Measurements from ENCODE around the gene CYB561D1. TPM values are rescaled to one million over a fixed set of nuclear protein-coding genes. Genes with fewer than 3 reads are reported as not detected.

Gene CYB561D1
- total RNA-seq, 1 donor from 2014 or later, result 7.8 TPM

DNA sequence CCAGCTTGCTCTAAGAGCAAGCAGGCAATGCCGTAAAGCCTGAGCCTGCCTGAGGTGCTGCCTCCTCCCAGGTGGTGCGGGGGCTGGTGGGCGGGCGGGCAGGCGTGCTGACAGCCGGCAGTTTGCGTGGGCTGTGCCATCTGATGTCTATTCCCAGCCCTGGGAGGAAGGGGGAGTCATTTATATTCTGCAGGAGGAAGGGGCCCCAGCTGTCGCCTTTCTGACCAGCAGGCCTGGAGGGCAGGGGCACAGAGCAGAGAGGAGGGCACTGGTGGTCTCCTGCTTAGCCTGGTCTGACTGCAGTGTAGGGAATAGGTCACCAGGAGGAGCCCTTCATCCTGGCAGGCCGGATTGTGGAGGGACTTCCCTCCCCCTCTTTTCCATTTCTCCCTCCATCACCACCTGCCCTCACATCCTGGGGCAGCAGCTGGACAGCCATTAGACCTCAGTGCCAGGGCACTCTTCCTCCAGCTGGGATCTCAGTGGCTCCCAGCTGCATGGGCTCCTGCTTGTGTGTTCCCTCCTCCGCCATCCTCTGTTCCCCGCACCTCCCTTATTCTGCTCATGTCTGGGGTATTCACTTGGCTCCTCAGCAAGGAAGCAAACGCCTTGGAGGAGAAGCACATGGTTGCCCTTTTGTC, 4.4 kb downstream of the CYB561D1 start:
- TF ChIP-seq, protein P1, sequence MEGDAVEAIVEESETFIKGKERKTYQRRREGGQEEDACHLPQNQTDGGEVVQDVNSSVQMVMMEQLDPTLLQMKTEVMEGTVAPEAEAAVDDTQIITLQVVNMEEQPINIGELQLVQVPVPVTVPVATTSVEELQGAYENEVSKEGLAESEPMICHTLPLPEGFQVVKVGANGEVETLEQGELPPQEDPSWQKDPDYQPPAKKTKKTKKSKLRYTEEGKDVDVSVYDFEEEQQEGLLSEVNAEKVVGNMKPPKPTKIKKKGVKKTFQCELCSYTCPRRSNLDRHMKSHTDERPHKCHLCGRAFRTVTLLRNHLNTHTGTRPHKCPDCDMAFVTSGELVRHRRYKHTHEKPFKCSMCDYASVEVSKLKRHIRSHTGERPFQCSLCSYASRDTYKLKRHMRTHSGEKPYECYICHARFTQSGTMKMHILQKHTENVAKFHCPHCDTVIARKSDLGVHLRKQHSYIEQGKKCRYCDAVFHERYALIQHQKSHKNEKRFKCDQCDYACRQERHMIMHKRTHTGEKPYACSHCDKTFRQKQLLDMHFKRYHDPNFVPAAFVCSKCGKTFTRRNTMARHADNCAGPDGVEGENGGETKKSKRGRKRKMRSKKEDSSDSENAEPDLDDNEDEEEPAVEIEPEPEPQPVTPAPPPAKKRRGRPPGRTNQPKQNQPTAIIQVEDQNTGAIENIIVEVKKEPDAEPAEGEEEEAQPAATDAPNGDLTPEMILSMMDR (conservative IDR thresholded peaks at IDR 0.05), result peak; percentile 68
- Mint-ChIP-seq H3K9me3 (no peaks in the 10 kb centered on the region), H3K27me3 (ENCODE audit: low read depth) (no peaks in the 10 kb centered on the region), H3K27ac (ENCODE audit: unreplicated experiment) (no peak overlapping the region), H3K4me3 (peak overlapping the region; percentile 66), H3K4me1 (peaks cover 20% of the 10 kb centered on the region), H3K36me3 (ENCODE audit: low read depth) (peaks cover 3% of the 10 kb centered on the region)
- peak; percentile 71 for DNase-seq (ENCODE audit: low read depth, low spot score)

DNA sequence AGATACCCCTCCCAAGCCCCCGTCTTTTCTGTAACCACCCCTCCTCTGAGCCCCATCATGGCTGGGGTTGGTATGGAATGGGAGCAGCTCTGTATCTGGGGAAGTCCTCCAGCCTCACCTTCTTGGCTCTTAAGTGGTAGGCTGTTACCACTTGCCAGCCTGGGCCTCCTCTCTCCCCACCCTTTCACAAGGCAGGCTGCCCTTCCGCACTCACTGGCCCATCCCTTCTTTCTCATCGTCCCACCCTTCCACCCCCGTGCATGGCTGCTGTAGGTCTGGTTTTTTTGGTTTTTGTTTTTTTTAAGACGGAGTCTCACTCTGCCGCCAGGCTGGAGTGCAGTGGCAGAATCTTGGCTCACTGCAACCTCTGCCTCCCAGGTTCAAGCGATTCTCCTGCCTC, 5.2 kb downstream of the CYB561D1 start:
- H3K4me1 Mint-ChIP-seq, result peaks cover 20% of the 10 kb centered on the region

DNA sequence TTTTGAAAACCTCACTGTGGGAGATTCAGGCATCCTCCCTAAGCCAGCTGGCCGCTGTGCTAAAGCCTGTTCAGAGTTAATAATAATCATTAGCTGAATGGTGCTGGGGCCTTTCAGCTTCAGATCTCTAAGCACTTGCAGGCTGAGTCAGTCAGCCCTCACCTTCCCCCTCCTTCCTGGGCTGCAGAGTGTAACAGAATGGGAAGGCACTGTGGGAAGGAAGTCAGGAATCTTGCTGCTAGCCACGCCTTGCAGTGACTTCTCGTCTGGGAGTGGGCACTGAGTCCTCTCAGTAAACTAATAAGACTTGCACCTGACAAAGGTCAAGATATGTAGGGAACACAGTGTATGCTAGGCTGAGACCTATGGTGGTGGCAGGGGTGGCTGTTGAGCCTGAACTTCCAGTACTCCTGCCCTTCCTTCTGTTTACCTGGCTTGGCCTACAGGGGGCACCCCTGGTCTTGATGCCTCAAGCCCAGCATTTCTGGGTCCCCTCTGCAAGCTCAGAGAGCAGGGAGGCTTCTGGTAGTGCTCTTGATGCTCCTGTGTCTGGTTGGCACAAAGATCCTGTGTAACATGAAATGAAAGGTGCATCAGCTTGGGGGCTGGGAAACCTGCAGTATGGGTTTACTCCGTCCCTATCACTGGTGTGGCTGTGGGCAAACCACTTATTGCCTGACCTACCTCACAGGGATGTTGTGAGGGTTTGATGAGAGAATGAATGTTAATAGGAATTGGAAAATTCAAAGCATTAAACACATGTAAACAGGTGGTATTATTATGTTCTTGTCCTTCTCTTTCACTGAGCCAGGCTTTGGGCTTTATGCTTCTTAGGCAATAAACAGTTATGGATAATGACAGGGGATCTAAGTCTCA, 6.0 kb downstream of the CYB561D1 start:
- TF ChIP-seq, protein P1 (conservative IDR thresholded peaks at IDR 0.05), result peak; percentile 57
- no peaks in the 10 kb centered on the region for H3K9me3 Mint-ChIP-seq
- H3K27me3 Mint-ChIP-seq (ENCODE audit: low read depth), result no peaks in the 10 kb centered on the region
- peak overlapping the region; percentile 51 for H3K4me3 Mint-ChIP-seq
- H3K27ac Mint-ChIP-seq (ENCODE audit: unreplicated experiment), result no peak overlapping the region
- peaks cover 3% of the 10 kb centered on the region for H3K36me3 Mint-ChIP-seq (ENCODE audit: low read depth)
- no peak for DNase-seq (ENCODE audit: low read depth, low spot score)
- peaks cover 20% of the 10 kb centered on the region for H3K4me1 Mint-ChIP-seq

More for the DNA sequence above, 5.2 kb downstream of the CYB561D1 start:
- no peaks in the 10 kb centered on the region for H3K27me3 Mint-ChIP-seq (ENCODE audit: low read depth)
- H3K9me3 Mint-ChIP-seq, result no peaks in the 10 kb centered on the region
- peaks cover 3% of the 10 kb centered on the region for H3K36me3 Mint-ChIP-seq (ENCODE audit: low read depth)
- DNase-seq (ENCODE audit: low read depth, low spot score), result no peak
- TF ChIP-seq, protein P1 (conservative IDR thresholded peaks at IDR 0.05), result no peak
- H3K4me3 Mint-ChIP-seq, result no peak overlapping the region
- H3K27ac Mint-ChIP-seq (ENCODE audit: unreplicated experiment), result no peak overlapping the region

DNA sequence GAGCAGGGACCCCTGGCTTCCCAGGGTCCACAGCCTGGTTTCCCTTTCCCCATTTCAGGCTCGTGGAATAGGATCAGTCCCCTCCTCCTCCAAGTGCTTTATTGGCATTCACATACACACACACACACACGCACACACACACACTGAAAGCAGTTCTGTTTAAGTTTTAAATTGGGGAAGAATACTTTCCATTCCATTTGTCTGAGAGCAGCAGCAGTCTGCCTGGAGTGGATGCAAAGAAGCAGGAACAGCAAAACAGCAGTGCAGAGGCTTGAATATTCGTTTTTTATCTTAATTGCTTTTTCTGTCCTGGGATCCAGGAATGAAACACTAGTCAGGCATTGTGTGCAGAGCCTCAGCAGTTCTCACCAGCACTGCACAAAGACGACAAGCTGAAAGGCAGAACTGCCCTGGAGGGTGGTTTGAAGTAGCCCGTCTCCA, 7.1 kb downstream of the CYB561D1 start:
- no peak overlapping the region for H3K27ac Mint-ChIP-seq (ENCODE audit: unreplicated experiment)
- peaks cover 20% of the 10 kb centered on the region for H3K4me1 Mint-ChIP-seq

DNA sequence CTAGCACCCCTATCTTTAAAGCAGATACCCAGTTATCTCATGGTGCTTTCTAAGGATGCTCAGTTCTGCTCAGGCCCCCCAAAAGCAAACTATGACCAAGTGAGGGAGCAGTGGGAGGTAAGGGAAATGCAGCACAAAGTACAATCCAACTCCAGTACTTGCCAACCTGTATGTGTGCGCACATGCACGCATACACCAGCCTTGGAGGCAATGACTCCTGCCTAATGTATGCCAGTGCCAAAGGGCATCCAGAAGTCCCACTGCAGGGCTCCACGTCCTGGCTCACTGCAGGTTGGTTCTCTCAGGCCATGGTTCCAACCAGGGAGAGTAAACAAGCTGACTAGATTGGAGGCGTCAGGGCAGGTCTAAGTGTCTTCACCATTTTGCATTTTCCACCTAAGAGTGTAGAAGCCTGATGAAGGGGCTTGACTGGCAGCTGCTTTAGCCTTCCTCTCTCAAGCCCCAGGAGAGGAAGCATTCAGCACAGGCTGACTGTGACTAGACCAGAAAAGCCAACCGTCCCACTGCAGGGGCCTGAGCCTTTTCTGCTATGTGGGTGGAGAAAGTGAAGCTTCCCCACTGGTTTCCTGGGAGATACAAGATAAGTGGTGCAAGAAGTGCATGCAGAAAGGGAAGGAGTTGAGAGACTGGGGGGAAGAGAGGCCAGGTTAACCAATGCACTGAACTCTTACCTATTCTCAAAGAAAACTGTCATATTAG, 7.9 kb downstream of the CYB561D1 start:
- Mint-ChIP-seq H3K9me3 (no peaks in the 10 kb centered on the region), H3K27me3 (ENCODE audit: low read depth) (no peaks in the 10 kb centered on the region), H3K27ac (ENCODE audit: unreplicated experiment) (peak overlapping the region; percentile 44), H3K36me3 (ENCODE audit: low read depth) (no peaks in the 10 kb centered on the region), H3K4me3 (no peak overlapping the region), H3K4me1 (peaks cover 20% of the 10 kb centered on the region)
- DNase-seq (ENCODE audit: low read depth, low spot score), result no peak
- TF ChIP-seq, protein P1 (conservative IDR thresholded peaks at IDR 0.05), result no peak

More for the DNA sequence above, 7.1 kb downstream of the CYB561D1 start:
- no peak for DNase-seq (ENCODE audit: low read depth, low spot score)
- peaks cover 3% of the 10 kb centered on the region for H3K36me3 Mint-ChIP-seq (ENCODE audit: low read depth)
- H3K4me3 Mint-ChIP-seq, result no peak overlapping the region
- H3K9me3 Mint-ChIP-seq, result no peaks in the 10 kb centered on the region
- TF ChIP-seq, protein P1 (conservative IDR thresholded peaks at IDR 0.05), result no peak
- H3K27me3 Mint-ChIP-seq (ENCODE audit: low read depth), result no peaks in the 10 kb centered on the region

All from neural crest cell (in vitro differentiated cells).